Thoracic aorta (tissue), 2 donors: Measurements from ENCODE around the gene NDUFB8. TPM values are rescaled to one million over a fixed set of nuclear protein-coding genes. Genes with fewer than 3 reads are reported as not detected.

Source experiments
- ATAC-seq: fragments of 150-250 bp; one replicate; pipeline ENCODE4 v1.8.0; 2017; ENCODE audit warnings: low read depth; ENCODE audit not compliant: insufficient number of reproducible peaks, low FRiP score
- DNase-seq: peaks from one replicate; pipeline ENCODE4 v3.0.0-alpha.2; 2020; ENCODE audit warnings: low spot score
- H3K27ac ChIP-seq, 2 donors: fragments of 200-600 bp; sonication (generic); 1 replicate in 1 of 2; 2 replicates in 1 of 2; pipeline ENCODE4 v1.5.1; 2016; ENCODE audit warnings: mild to moderate bottlenecking in 2 of 2, moderate library complexity in 2 of 2
- H3K27me3 ChIP-seq: fragments of 200-600 bp; sonication (generic); replicated peaks from 2 replicates; pipeline ENCODE4 v1.6.0; 2016; ENCODE audit warnings: mild to moderate bottlenecking; ENCODE audit not compliant: insufficient read depth
- H3K36me3 ChIP-seq: fragments of 200-600 bp; sonication (generic); one replicate; pipeline ENCODE4 v1.5.1; 2016
- H3K4me1 ChIP-seq, 2 donors: fragments of 200-600 bp; sonication (generic); 1 replicate in 1 of 2; 2 replicates in 1 of 2; pipeline versions ENCODE4 v1.5.1 to v1.6.0; 2016; ENCODE audit warnings: low read depth in 2 of 2, mild to moderate bottlenecking in 1 of 2; ENCODE audit not compliant: control insufficient read depth in 1 of 2
- H3K4me3 ChIP-seq: fragments of 200-600 bp; sonication (generic); 2 replicates; pipeline ENCODE4 v1.5.1; 2016; ENCODE audit warnings: mild to moderate bottlenecking
- H3K9me3 ChIP-seq: fragments of 200-600 bp; sonication (generic); 2 replicates; pipeline ENCODE4 v1.5.1; 2016
- CTCF ChIP-seq: fragments of 200-600 bp; sonication (generic); IDR thresholded peaks from one replicate; pipeline ENCODE4 v1.5.1; 2019; ENCODE audit warnings: antibody characterized with exemption
- total RNA-seq, 2 donors: library from RNA; depleted of rRNA; stranded (reverse); fragments of >200 nt; gene quantifications; one replicate each; pipeline versions ENCODE4 v1.1.0 to v1.2.3, GENCODE V29; 2016

The NDUFB8 gene
- total RNA-seq, 2 donors from 2014 or later: 106 to 222 TPM

GRCh38 chr10:100522107-100522801 is 7.4 kb downstream of the NDUFB8 start:
- no peaks in the 10 kb centered on the region for H3K9me3 ChIP-seq
- TF ChIP-seq CTCF: no peak
- H3K36me3 ChIP-seq: peaks cover 29% of the 10 kb centered on the region
- H3K4me3 ChIP-seq: no peak overlapping the region
- H3K27me3 ChIP-seq: no peaks in the 10 kb centered on the region
- ATAC-seq (no peak), DNase-seq (no peak)
- H3K27ac ChIP-seq: no peak overlapping the region
- H3K4me1 ChIP-seq: peaks cover 5 to 15% of the 10 kb centered on the region in 2 donors

GRCh38 chr10:100520811-100521210 is 8.9 kb downstream of the NDUFB8 start:
- DNase-seq: no peak
- H3K36me3 ChIP-seq: peaks cover 18% of the 10 kb centered on the region
- no peaks in the 10 kb centered on the region for H3K27me3 ChIP-seq
- no peak for TF ChIP-seq CTCF
- ATAC-seq: no peak
- no peak overlapping the region for H3K4me3 ChIP-seq
- no peaks in the 10 kb centered on the region for H3K9me3 ChIP-seq
- peaks cover 5 to 15% of the 10 kb centered on the region in 2 donors for H3K4me1 ChIP-seq
- no peak overlapping the region for H3K27ac ChIP-seq

- H3K27ac ChIP-seq: no peak within 1 kb of the TSS
These were observed 10.2 kb downstream of the NDUFB8 start, which contains the start of gene SEC31B for GRCh38 chr10:100519311-100520051. Gene SEC31B, minus strand, starts transcription at chr10:100519861. Its CDS starts 2,909 bp downstream, at chr10:100516952.

GRCh38 chr10:100518761-100519241 is 10.9 kb downstream of the NDUFB8 start:
- ATAC-seq (no peak), DNase-seq (peak; percentile 41)
- peaks cover 5 to 15% of the 10 kb centered on the region in 2 donors for H3K4me1 ChIP-seq
- peak; percentile 66 for TF ChIP-seq CTCF
- H3K36me3 ChIP-seq: peaks cover 6% of the 10 kb centered on the region
- H3K27ac ChIP-seq: no peak overlapping the region
- peak overlapping the region; percentile 64 for H3K4me3 ChIP-seq
- no peaks in the 10 kb centered on the region for H3K9me3 ChIP-seq
- H3K27me3 ChIP-seq: no peaks in the 10 kb centered on the region

More at GRCh38 chr10:100519311-100520051, 10.2 kb downstream of the NDUFB8 start, which contains the start of gene SEC31B:
- H3K4me1 ChIP-seq: peaks cover 5 to 15% of the 10 kb centered on the region in 2 donors
- H3K36me3 ChIP-seq: peaks cover 13% of the 10 kb centered on the region
- DNase-seq: no peak
- H3K27me3 ChIP-seq: no peaks in the 10 kb centered on the region
- no peak for TF ChIP-seq CTCF
- H3K9me3 ChIP-seq: no peaks in the 10 kb centered on the region
- ATAC-seq: no peak
- H3K4me3 ChIP-seq: peak within 1 kb of the TSS; percentile 64

- no peak overlapping the region for H3K27ac ChIP-seq
- ATAC-seq (no peak), DNase-seq (no peak)
- H3K4me1 ChIP-seq: peaks cover 5 to 15% of the 10 kb centered on the region in 2 donors
- TF ChIP-seq CTCF: no peak
- no peaks in the 10 kb centered on the region for H3K9me3 ChIP-seq
- H3K4me3 ChIP-seq: no peak overlapping the region
- H3K27me3 ChIP-seq: no peaks in the 10 kb centered on the region
- H3K36me3 ChIP-seq: peaks cover 12% of the 10 kb centered on the region
These were observed 12.8 kb downstream of the NDUFB8 start for GRCh38 chr10:100516847-100517246.
